ENCODE data around the gene C1orf159. TPM values are rescaled to one million over a fixed set of nuclear protein-coding genes. Genes with fewer than 3 reads are reported as not detected.

The C1orf159 gene
- total RNA-seq, 1 experiment from 2014 or later: 8.2 TPM

DNA sequence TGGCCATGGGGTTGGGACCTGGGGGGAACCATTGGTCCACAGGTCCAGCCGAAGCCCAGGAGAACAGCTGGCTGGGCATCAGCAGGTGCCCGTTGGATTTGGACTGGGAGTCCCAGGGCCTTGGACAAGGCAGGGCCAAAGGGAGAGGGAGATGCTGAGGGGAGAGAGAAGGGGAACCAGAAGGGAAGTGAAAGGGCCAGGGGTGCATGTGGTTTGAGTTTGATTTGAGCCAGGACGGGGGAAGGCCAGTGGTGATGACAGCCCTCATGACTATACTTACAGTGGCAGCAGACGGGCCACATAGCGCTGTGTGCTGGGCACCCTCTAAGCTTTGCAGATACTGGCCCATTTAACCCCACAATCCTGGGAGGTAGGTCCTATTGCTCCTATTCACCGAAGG, 77.2 kb downstream of the C1orf159 start:
- DNase-seq (ENCODE audit: low spot score): no peak

- no peak for DNase-seq (ENCODE audit: low spot score)
These were observed 78.2 kb downstream of the C1orf159 start for GRCh38 chr1:1037366-1038327.

- DNase-seq (ENCODE audit: low spot score): no peak
These were observed 80.5 kb downstream of the C1orf159 start for GRCh38 chr1:1035291-1035943.

GRCh38 chr1:1034439-1034781, 81.5 kb downstream of the C1orf159 start:
- DNase-seq (ENCODE audit: low spot score): no peak

DNA sequence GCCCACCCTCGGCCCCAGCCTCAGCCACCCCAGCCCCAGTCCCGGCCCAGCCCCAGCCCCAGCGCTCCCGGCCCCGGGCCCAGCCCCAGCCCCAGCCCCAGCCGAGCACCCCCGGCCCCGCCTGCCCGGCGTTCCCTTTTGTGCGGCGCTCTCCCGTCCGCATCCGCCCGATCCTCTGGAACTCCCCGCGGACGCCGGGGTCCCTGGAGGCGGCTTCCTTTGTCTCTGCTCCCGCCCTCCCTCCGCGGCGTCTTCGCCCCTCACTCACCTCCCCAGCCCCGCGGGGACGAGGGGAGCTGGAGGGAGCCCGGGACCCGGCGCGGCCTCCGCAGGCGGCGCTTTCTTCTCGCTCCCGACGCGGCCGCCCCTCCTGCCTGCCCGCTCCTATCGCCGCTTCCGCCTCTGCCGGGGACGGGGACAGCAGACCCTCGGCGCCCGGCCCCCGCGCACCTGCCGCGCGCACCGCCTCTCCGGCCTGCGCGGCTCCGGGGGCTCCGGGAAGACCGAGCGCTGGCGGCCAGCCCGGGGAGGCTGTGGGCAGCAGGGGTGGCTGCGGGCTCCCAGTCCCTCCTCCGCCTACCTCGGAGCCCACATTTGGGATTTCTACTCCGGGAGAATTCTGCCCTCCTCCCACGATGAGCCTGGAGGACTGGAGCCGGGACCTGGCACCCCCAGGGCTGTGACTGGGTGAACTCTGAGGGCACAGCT, 82.0 kb downstream of the C1orf159 start:
- DNase-seq (ENCODE audit: low spot score): no peak

DNA sequence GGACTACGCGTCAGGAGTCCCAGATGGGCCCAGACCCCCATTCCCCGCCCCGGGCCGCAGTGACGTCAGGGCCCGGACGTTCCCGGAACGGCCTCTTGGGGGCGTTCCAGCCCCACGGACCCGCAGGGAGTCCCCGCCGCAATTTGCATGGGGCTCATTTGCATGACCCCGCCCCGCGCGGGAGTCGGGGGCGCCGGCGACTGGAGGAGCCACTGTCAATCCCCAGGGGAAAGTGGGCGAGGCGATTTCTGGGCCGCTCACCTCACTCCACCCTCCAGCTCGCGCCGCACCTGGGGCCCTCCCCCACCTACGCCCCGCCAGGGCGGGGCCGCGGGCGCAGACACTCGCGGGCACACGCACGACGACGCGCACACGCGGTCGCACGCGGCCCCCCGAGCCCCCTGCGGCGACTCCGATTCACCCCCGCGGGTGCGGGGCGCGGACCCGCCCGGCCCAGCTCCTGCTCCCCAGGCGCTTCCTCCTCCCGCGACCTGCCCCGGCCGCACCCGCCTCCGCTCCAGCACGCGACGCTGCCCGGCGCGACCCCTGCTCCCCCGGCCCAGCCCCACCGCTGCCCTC, 82.8 kb downstream of the C1orf159 start:
- no peak for DNase-seq (ENCODE audit: low spot score)

DNA sequence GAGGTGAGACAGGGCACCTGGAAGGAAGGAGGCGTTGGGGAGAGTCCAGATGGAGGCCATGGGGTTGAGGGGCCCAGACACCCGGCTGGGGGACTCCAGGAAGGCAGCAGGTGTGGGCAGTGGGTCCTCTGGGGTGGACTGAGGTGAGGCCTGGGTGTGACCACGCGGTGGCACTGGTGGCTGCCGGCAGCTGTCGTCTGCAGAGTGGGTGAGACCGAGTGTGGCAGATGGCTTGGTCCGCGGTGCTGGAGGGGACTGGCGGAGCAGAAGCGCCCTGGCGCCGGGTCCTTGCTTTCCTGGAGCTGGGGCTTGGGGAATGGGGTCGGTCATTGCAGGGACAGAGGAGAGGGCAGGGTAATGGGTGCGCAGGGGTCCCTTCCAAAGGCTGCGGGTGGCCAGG, 83.5 kb downstream of the C1orf159 start:
- no peak for DNase-seq (ENCODE audit: low spot score)

Other genes with a start within 250 kb of the C1orf159 start
- gene SAMD11, start 192.2 kb downstream of the C1orf159 start, total RNA-seq (2014; rRNA removed; shearing (Covaris generic)): 37.0 and 62.7 TPM in 2 replicates
- gene NOC2L, start 156.8 kb downstream of the C1orf159 start, total RNA-seq (2014; rRNA removed; shearing (Covaris generic)): 68.7 and 72.8 TPM in 2 replicates
- 2.9 and 8.0 TPM in 2 replicates for gene KLHL17, start 155.5 kb downstream of the C1orf159 start, total RNA-seq (2014; rRNA removed; shearing (Covaris generic))
- 0.62 and 0.93 TPM in 2 replicates for gene PLEKHN1, start 149.6 kb downstream of the C1orf159 start, total RNA-seq (2014; rRNA removed; shearing (Covaris generic))
- 0.29 TPM in 1 of 2 replicates, not detected in the other for gene PERM1, start 134.0 kb downstream of the C1orf159 start, total RNA-seq (2014; rRNA removed; shearing (Covaris generic))
- 10.0 and 20.7 TPM in 2 replicates for gene HES4, start 116.0 kb downstream of the C1orf159 start, total RNA-seq (2014; rRNA removed; shearing (Covaris generic))
- gene ISG15, start 102.6 kb downstream of the C1orf159 start, total RNA-seq (2014; rRNA removed; shearing (Covaris generic)): 63.5 and 100.0 TPM in 2 replicates
- gene AGRN, start 96.0 kb downstream of the C1orf159 start, total RNA-seq (2014; rRNA removed; shearing (Covaris generic)): 107 and 115 TPM in 2 replicates
- not detected in 2 replicates for gene RNF223, start 41.8 kb downstream of the C1orf159 start, total RNA-seq (2014; rRNA removed; shearing (Covaris generic))
- gene TTLL10, start 57.8 kb upstream of the C1orf159 start, total RNA-seq (2014; rRNA removed; shearing (Covaris generic)): not detected in 2 replicates
- not detected in 2 replicates for gene TNFRSF18, start 90.5 kb upstream of the C1orf159 start, total RNA-seq (2014; rRNA removed; shearing (Covaris generic))
- not detected in 2 replicates for gene TNFRSF4, start 98.1 kb upstream of the C1orf159 start, total RNA-seq (2014; rRNA removed; shearing (Covaris generic))
- gene SDF4, start 115.9 kb upstream of the C1orf159 start, total RNA-seq (2014; rRNA removed; shearing (Covaris generic)): 93.4 and 109 TPM in 2 replicates
- gene B3GALT6, start 116.1 kb upstream of the C1orf159 start, total RNA-seq (2014; rRNA removed; shearing (Covaris generic)): 30.7 and 38.8 TPM in 2 replicates
- gene C1QTNF12, start 130.6 kb upstream of the C1orf159 start, total RNA-seq (2014; rRNA removed; shearing (Covaris generic)): not detected in 2 replicates
- 26.2 and 38.0 TPM in 2 replicates for gene UBE2J2, start 157.8 kb upstream of the C1orf159 start, total RNA-seq (2014; rRNA removed; shearing (Covaris generic))
- 0.83 and 0.93 TPM in 2 replicates for gene SCNN1D, start 164.3 kb upstream of the C1orf159 start, total RNA-seq (2014; rRNA removed; shearing (Covaris generic))
- gene ACAP3, start 191.8 kb upstream of the C1orf159 start, total RNA-seq (2014; rRNA removed; shearing (Covaris generic)): 37.2 and 37.5 TPM in 2 replicates
- 15.6 and 17.3 TPM in 2 replicates for gene PUSL1, start 192.5 kb upstream of the C1orf159 start, total RNA-seq (2014; rRNA removed; shearing (Covaris generic))
- gene INTS11, start 208.6 kb upstream of the C1orf159 start, total RNA-seq (2014; rRNA removed; shearing (Covaris generic)): 48.4 and 56.7 TPM in 2 replicates
- gene CPTP, start 208.7 kb upstream of the C1orf159 start, total RNA-seq (2014; rRNA removed; shearing (Covaris generic)): 17.0 and 19.5 TPM in 2 replicates
- 0.22 and 0.33 TPM in 2 replicates for gene TAS1R3, start 215.2 kb upstream of the C1orf159 start, total RNA-seq (2014; rRNA removed; shearing (Covaris generic))
- 47.7 and 58.2 TPM in 2 replicates for gene DVL1, start 233.3 kb upstream of the C1orf159 start, total RNA-seq (2014; rRNA removed; shearing (Covaris generic))
- 0.24 TPM in 1 of 2 replicates, not detected in the other for gene MXRA8, start 242.5 kb upstream of the C1orf159 start, total RNA-seq (2014; rRNA removed; shearing (Covaris generic))